OCI-LY3 (cell line): ENCODE measurements around the gene ANKRD42.

Source experiments
- CTCF ChIP-seq: fragments of 200-600, 300-600 bp; sonication (generic); IDR thresholded peaks from 2 replicates; pipeline ENCODE4 v1.5.1; 2014; ENCODE audit warnings: antibody characterized with exemption, low read length, low read depth
- EZH2phosphoT487 ChIP-seq: fragments of 200-600 bp; shearing (Covaris generic); IDR thresholded peaks from 2 replicates; pipeline ENCODE4 v1.6.1; 2018; ENCODE audit warnings: antibody characterized with exemption, mixed run types, low read depth

GRCh38 chr11:83174008-83174407, 19.5 kb upstream of the ANKRD42 start:
- TF ChIP-seq CTCF (no peak), EZH2phosphoT487 (no peak)
